ENCODE measurements around the gene CIRBP.

DNA sequence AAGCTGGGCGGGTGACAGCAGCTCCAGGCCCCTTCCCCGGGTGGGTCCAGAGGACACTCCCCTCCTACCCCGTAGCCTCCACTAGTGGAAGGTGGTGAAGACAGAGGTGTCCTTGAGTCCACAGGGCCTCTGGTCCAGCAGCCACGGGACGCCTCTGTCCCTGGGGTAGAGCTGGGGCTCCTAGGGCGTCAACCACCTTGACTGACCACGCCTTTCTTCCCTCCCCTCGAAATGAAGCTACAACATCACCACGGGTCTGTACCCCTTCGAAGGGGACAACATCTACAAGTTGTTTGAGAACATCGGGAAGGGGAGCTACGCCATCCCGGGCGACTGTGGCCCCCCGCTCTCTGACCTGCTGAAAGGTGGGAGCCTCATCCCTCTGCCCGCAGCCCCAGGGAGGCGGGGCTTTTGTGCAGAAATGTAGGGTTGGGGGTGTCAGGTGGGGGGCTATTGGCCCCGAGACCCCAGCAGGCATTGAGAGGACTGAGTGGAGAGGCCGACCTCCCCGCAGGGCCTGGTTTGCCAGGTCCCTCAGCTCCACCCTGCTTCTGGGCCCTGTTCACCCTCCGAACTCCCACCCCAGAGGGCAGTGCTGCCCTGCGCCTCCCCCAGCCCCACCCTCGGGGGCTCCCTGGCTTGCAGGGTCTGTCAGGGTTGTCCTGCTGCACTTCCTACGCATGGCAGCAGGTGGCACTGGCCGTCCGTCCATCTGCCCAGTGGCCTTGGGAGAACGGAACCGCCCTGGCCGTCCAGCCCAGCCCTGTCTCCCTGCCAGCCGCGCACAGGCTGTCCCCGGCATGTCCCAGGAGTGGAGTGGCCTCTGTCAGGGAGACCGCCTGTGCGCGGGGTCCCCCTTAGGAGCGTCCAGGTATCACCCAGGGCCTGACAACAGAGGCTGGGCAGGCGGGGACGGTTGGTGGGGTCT, 47.9 kb upstream of the CIRBP start:
- TF ChIP-seq, protein P1, sequence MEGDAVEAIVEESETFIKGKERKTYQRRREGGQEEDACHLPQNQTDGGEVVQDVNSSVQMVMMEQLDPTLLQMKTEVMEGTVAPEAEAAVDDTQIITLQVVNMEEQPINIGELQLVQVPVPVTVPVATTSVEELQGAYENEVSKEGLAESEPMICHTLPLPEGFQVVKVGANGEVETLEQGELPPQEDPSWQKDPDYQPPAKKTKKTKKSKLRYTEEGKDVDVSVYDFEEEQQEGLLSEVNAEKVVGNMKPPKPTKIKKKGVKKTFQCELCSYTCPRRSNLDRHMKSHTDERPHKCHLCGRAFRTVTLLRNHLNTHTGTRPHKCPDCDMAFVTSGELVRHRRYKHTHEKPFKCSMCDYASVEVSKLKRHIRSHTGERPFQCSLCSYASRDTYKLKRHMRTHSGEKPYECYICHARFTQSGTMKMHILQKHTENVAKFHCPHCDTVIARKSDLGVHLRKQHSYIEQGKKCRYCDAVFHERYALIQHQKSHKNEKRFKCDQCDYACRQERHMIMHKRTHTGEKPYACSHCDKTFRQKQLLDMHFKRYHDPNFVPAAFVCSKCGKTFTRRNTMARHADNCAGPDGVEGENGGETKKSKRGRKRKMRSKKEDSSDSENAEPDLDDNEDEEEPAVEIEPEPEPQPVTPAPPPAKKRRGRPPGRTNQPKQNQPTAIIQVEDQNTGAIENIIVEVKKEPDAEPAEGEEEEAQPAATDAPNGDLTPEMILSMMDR (IDR thresholded peaks at IDR 0.05; ENCODE audit: low read depth, low read length, poor library complexity, severe bottlenecking) = no peak
- TF ChIP-seq EZH2phosphoT487 (IDR thresholded peaks at IDR 0.05; ENCODE audit: borderline replicate concordance, low read length) = no peak

Measured in DOHH2 (cell line).